B cell (primary cell): ENCODE data around the gene SLC16A6. TPM values are rescaled to one million over a fixed set of nuclear protein-coding genes. Genes with fewer than 3 reads are reported as not detected.

ENCODE experiments used
- ATAC-seq: fragments of 200-7000 bp; cut with Tn5 transposase; one replicate; pipeline ENCODE4 v1.10.0; 2021; ENCODE audit warnings: low read depth, mild to moderate bottlenecking, moderate number of reproducible peaks, moderate library complexity
- CTCF ChIA-PET: fragments of 350-600 bp; sonication (Branson Sonifier 250); formaldehyde crosslinking; loops from one replicate; lab custom pipeline; 2021; ENCODE audit warnings: antibody characterized with exemption, inconsistent platforms; lab: Charles Lee
- POLR2A ChIA-PET: fragments of 350-600 bp; sonication (Branson Sonifier 250); formaldehyde crosslinking; loops from one replicate; lab custom pipeline; 2021; ENCODE audit warnings: antibody characterized with exemption; lab: Charles Lee
- DNase-seq: peaks from one replicate; pipeline ENCODE4 v3.0.0; 2013
- H2AFZ ChIP-seq: 2 replicates; pipeline ENCODE4 v1.6.1; 2012; ENCODE audit warnings: mild to moderate bottlenecking, low read depth, low read length; ENCODE audit not compliant: insufficient read depth, poor library complexity, severe bottlenecking
- H3K27ac ChIP-seq, 2 donors: 1 replicate in 1 of 2; 2 replicates in 1 of 2; pipeline ENCODE4 v1.5.1; 2012 to 2013; ENCODE audit warnings: low read length in 2 of 2, mild to moderate bottlenecking in 2 of 2, moderate library complexity in 1 of 2
- H3K27me3 ChIP-seq, 4 experiments: fragments of 200-600 bp in 1 of 4; sonication (generic) in 1 of 4; replicated peaks in 1 of 4; 1 replicate in 2 of 4; 2 replicates in 2 of 4; pipeline versions ENCODE4 v1.6.1 to v1.7.0; 2013 to 2016; ENCODE audit warnings: low read length in 3 of 4, mild to moderate bottlenecking in 2 of 4, mixed read lengths in 1 of 4, moderate library complexity in 1 of 4; ENCODE audit not compliant: insufficient read depth in 4 of 4, control insufficient read depth in 3 of 4; ENCODE audit errors: control extremely low read depth in 1 of 4
- H3K36me3 ChIP-seq, 2 experiments: replicated peaks in 1 of 2; 1 replicate in 1 of 2; 2 replicates in 1 of 2; pipeline versions ENCODE4 v1.6.1 to v1.7.1; 2013; ENCODE audit warnings: low read length in 1 of 2; ENCODE audit not compliant: insufficient read depth in 2 of 2, control insufficient read depth in 1 of 2; ENCODE audit errors: control extremely low read depth in 1 of 2, extremely low read depth in 1 of 2
- H3K4me1 ChIP-seq, 2 donors: fragments of 200-600 bp in 1 of 2; sonication (generic) in 1 of 2; 1 replicate in 1 of 2; 2 replicates in 1 of 2; pipeline versions ENCODE4 v1.5.1 to v1.6.1; 2013 to 2017; ENCODE audit warnings: low read length in 2 of 2; ENCODE audit not compliant: control insufficient read depth in 2 of 2, insufficient read depth in 2 of 2
- H3K4me2 ChIP-seq: replicated peaks from 2 replicates; pipeline ENCODE3; 2012; ENCODE audit warnings: mild to moderate bottlenecking, low read depth, low read length; ENCODE audit not compliant: poor library complexity, severe bottlenecking
- H3K4me3 ChIP-seq, 5 experiments: fragments of 200-600 bp in 1 of 5; sonication (generic) in 1 of 5; 1 replicate in 3 of 5; 2 replicates in 2 of 5; pipeline versions ENCODE4 v1.5.1 to v1.7.0; 2011 to 2016; ENCODE audit warnings: low read length in 4 of 5, mild to moderate bottlenecking in 4 of 5, low read depth in 2 of 5, control low read depth in 1 of 5, moderate library complexity in 1 of 5; ENCODE audit not compliant: insufficient read depth in 1 of 5; ENCODE audit errors: control extremely low read depth in 1 of 5, extremely low read depth in 1 of 5
- H3K79me2 ChIP-seq: fragments of 200-600 bp; sonication (generic); one replicate; pipeline ENCODE4 v1.6.0; 2016; ENCODE audit warnings: low read length; ENCODE audit not compliant: control insufficient read depth, insufficient read depth
- H3K9ac ChIP-seq: fragments of 200-600 bp; sonication (generic); 2 replicates; pipeline ENCODE4 v1.6.1; 2017; ENCODE audit warnings: mild to moderate bottlenecking, low read length, moderate library complexity
- H3K9me3 ChIP-seq, 3 donors: one replicate each; pipeline versions ENCODE4 v1.6.1 to v1.7.1; 2013; ENCODE audit warnings: low read length in 2 of 3; ENCODE audit not compliant: control insufficient read depth in 2 of 3, insufficient read depth in 1 of 3; ENCODE audit errors: control extremely low read depth in 1 of 3
- H4K20me1 ChIP-seq: 2 replicates; pipeline ENCODE4 v1.6.0; 2012; ENCODE audit warnings: mild to moderate bottlenecking, low read length; ENCODE audit not compliant: insufficient read depth, control insufficient read depth, poor library complexity, severe bottlenecking
- H3K27ac Mint-ChIP-seq: one replicate; pipeline ENCODE4 v1.8.0; 2021; ENCODE audit warnings: mixed read lengths
- H3K27me3 Mint-ChIP-seq: one replicate; pipeline ENCODE4 v1.8.0; 2021; ENCODE audit warnings: mixed read lengths
- H3K4me1 Mint-ChIP-seq: one replicate; pipeline ENCODE4 v1.8.0; 2021; ENCODE audit warnings: mixed read lengths
- H3K4me3 Mint-ChIP-seq: one replicate; pipeline ENCODE4 v1.8.0; 2021; ENCODE audit warnings: mixed read lengths
- H3K9me3 Mint-ChIP-seq: one replicate; pipeline ENCODE4 v1.8.0; 2022; ENCODE audit warnings: mixed read lengths; ENCODE audit not compliant: insufficient read depth
- EZH2 ChIP-seq: IDR thresholded peaks from 2 replicates; pipeline ENCODE4 v1.6.1; 2012; ENCODE audit warnings: borderline replicate concordance, low read depth, mild to moderate bottlenecking, moderate library complexity, low read length; ENCODE audit not compliant: insufficient read depth, poor library complexity, severe bottlenecking
- WGBS: methylation state at CpG from one replicate; pipeline ENCODE4 v1.1.5; 2013; ENCODE audit warnings: missing lambda C conversion rate; ENCODE audit not compliant: insufficient coverage; 5-methylcytosine and 5-hydroxymethylcytosine counted together
- intact Hi-C: fragments of 100-400 bp; cut with micrococcal nuclease; formaldehyde crosslinking; loops from one replicate; pipeline ENCODE4 v1.10.0; 2022
- polyA minus RNA-seq: library from RNA; depleted of rRNA, polyadenylated mRNA; stranded (reverse); fragments of >200 nt; gene quantifications from 2 replicates; pipeline ENCODE4 v1.2.3, GENCODE V29; 2012
- polyA plus RNA-seq: library from polyadenylated mRNA; depleted of rRNA; stranded (reverse); fragments of >200 nt; gene quantifications from 2 replicates; pipeline ENCODE4 v1.2.3, GENCODE V29; 2012
- total RNA-seq, 2 donors: library from RNA; stranded (reverse); fragments of 120-200 nt in 1 of 2; gene quantifications; 1 replicate in 1 of 2; 2 replicates in 1 of 2; pipeline versions ENCODE4 v1.2.3 to v1.2.4, GENCODE V29; 2013 to 2022
- TF ChIP-seq, protein P1 (sequence below): fragments of 200-600 bp; IDR thresholded peaks from one replicate; pipeline ENCODE4 v1.8.0; 2022; ENCODE audit warnings: antibody characterized with exemption, mild to moderate bottlenecking

SLC16A6 gene, protein sequence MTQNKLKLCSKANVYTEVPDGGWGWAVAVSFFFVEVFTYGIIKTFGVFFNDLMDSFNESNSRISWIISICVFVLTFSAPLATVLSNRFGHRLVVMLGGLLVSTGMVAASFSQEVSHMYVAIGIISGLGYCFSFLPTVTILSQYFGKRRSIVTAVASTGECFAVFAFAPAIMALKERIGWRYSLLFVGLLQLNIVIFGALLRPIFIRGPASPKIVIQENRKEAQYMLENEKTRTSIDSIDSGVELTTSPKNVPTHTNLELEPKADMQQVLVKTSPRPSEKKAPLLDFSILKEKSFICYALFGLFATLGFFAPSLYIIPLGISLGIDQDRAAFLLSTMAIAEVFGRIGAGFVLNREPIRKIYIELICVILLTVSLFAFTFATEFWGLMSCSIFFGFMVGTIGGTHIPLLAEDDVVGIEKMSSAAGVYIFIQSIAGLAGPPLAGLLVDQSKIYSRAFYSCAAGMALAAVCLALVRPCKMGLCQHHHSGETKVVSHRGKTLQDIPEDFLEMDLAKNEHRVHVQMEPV
- 3.8 and 4.5 TPM in 2 replicates for total RNA-seq
- 1.6 TPM for total RNA-seq (2013)
- polyA plus RNA-seq, result 1.1 and 1.3 TPM in 2 replicates
- 1.2 and 2.0 TPM in 2 replicates for polyA minus RNA-seq

DNA sequence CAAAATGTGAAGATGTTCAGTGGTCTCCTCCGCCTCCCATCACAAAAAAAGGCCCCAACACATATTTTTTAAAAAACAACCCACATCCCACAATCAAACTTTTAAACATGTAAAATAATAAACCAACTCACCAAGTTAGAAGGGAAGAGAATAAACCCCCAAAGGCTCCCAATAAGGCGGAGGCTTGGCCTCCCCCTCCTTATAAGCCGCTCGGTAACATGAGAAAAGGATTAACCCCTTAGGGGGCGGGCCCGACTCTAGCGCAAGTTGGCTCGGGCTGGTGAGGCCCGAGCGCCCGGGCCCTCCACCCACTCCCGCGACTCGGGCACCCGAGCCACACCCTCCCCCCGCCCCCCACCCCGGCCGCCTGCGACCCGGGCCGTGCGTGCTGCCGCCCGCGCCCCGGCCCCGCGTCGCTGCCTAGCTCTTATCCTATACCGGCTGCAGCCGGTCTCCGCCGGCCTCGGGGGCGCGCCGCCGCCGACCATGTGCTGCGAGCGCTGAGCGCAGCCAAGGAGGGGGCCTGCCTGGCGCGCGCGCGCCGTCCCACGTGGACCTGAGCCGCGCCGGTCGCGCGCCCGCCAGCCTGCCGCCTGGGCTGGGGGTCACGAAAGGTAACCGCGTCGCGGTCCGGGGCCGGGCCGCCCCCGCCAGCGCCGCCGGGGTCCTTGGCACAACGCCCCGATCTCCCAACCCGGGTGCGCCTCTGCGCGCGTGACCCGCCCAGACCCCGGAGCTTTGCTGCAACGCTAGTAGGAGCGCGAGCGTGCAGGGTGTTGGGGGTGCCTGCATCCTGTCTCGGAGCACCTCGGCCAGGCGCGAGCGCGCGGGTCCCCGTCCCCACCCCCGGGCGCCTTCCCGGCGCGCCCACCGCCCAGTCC is at the start of gene SLC16A6, which contains the start of gene ARSG:
Gene SLC16A6, minus strand, starts transcription at position 173 of the 881 bp plus-strand sequence. CDS start 12,807 bp downstream, outside the sequence.
Gene ARSG, plus strand, starts transcription at position 541 of the 881 bp plus-strand sequence. CDS start 15,999 bp downstream, outside the sequence.
- H3K4me3 Mint-ChIP-seq, result peak within 1 kb of the TSS; percentile 95
- no peaks in the 10 kb centered on the region for H3K27me3 Mint-ChIP-seq
- intact Hi-C loops, result loop anchor here (2.0 to 10.0 kb wide), 7 partner anchors 28 to 1036 kb away; partner anchors contain the start of genes ABCA5, AMZ2 and PRKAR1A
- peak within 1 kb of the TSS; percentile 84 for H3K9ac ChIP-seq
- ChIA-PET CTCF (interaction anchor here (0.7 to 7.1 kb wide), 9 partner anchors 27 to 220 kb away, joined by 3 to 40 read pairs (median 3); no protein-coding TSS in a partner anchor), POLR2A (interaction anchor here (0.6 to 2.7 kb wide), 13 partner anchors 9 to 283 kb away, joined by 3 to 20 read pairs (median 5); partner anchors contain the start of genes AMZ2 and PRKAR1A)
- H3K9me3 ChIP-seq, result no peaks in the 10 kb centered on the region
- H3K27ac Mint-ChIP-seq, result peak within 1 kb of the TSS; percentile 94
- ATAC-seq (peak; percentile 37), DNase-seq (peak; percentile 91)
- under 1% methylated on average over 87 of the region's 96 CpGs for WGBS
- H3K4me1 Mint-ChIP-seq, result peaks cover 42% of the 10 kb centered on the region
- no peaks in the 10 kb centered on the region for H3K36me3 ChIP-seq
- peak within 1 kb of the TSS; percentile 86 to 89 for H3K27ac ChIP-seq
- TF ChIP-seq, protein P1, sequence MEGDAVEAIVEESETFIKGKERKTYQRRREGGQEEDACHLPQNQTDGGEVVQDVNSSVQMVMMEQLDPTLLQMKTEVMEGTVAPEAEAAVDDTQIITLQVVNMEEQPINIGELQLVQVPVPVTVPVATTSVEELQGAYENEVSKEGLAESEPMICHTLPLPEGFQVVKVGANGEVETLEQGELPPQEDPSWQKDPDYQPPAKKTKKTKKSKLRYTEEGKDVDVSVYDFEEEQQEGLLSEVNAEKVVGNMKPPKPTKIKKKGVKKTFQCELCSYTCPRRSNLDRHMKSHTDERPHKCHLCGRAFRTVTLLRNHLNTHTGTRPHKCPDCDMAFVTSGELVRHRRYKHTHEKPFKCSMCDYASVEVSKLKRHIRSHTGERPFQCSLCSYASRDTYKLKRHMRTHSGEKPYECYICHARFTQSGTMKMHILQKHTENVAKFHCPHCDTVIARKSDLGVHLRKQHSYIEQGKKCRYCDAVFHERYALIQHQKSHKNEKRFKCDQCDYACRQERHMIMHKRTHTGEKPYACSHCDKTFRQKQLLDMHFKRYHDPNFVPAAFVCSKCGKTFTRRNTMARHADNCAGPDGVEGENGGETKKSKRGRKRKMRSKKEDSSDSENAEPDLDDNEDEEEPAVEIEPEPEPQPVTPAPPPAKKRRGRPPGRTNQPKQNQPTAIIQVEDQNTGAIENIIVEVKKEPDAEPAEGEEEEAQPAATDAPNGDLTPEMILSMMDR, result no peak
- no peak for TF ChIP-seq EZH2
- no peaks in the 10 kb centered on the region for H3K79me2 ChIP-seq
- peak within 1 kb of the TSS; percentile 84 for H3K4me2 ChIP-seq
- H3K27me3 ChIP-seq, result no peaks in the 10 kb centered on the region
- no peaks in the 10 kb centered on the region for H4K20me1 ChIP-seq
- peak within 1 kb of the TSS; percentile 87 for H2AFZ ChIP-seq
- H3K9me3 Mint-ChIP-seq, result no peaks in the 10 kb centered on the region
- peak within 1 kb of the TSS; percentile 53 to 74 (median 64) for H3K4me3 ChIP-seq
- peaks cover 31 to 43% of the 10 kb centered on the region in 2 donors for H3K4me1 ChIP-seq
